NCI-H2029 (cell line): ENCODE measurements around the gene TLCD3B.

Experiments used
- DNase-seq: peaks from one replicate; lab custom pipeline; 2025; lab: John Stamatoyannopoulos, UW

The TLCD3B gene

GRCh38 chr16:30004811-30005242 lies 26.2 kb downstream of the TLCD3B start:
- peak; percentile 83 for DNase-seq

- peak; percentile 83 for DNase-seq
Observed at GRCh38 chr16:30004424-30004776, 26.7 kb downstream of the TLCD3B start.

- no peak for DNase-seq
Observed at GRCh38 chr16:30003670-30004423, 27.2 kb downstream of the TLCD3B start.

- no peak for DNase-seq
Observed at GRCh38 chr16:30002614-30003346, 28.3 kb downstream of the TLCD3B start.

- DNase-seq, result no peak
Observed at GRCh38 chr16:30000735-30001631, 30.1 kb downstream of the TLCD3B start.

GRCh38 chr16:29999605-30000004 lies 31.5 kb downstream of the TLCD3B start:
- DNase-seq, result no peak

GRCh38 chr16:29996766-29997250 lies 34.3 kb downstream of the TLCD3B start:
- DNase-seq, result no peak

- peak; percentile 93 for DNase-seq
Observed at GRCh38 chr16:29995911-29996765, 34.9 kb downstream of the TLCD3B start, which contains the start of gene INO80E. TSS of gene INO80E (plus strand) at chr16:29996241. CDS start at chr16:29996311, 70 bp downstream.

- DNase-seq, result peak; percentile 82
Observed at GRCh38 chr16:29995324-29995910, 35.7 kb downstream of the TLCD3B start, which contains the start of gene HIRIP3. TSS of gene HIRIP3 (minus strand) at chr16:29995617. CDS start at chr16:29995605, 12 bp downstream.

- DNase-seq, result no peak
Observed at GRCh38 chr16:29994600-29995323, 36.3 kb downstream of the TLCD3B start.

- no peak for DNase-seq
Observed at GRCh38 chr16:29993903-29994599, 37.0 kb downstream of the TLCD3B start.

- no peak for DNase-seq
Observed at GRCh38 chr16:29993191-29993902, 37.7 kb downstream of the TLCD3B start.

GRCh38 chr16:29992344-29992967 lies 38.6 kb downstream of the TLCD3B start:
- no peak for DNase-seq

GRCh38 chr16:29991571-29991904 lies 39.5 kb downstream of the TLCD3B start:
- no peak for DNase-seq

- DNase-seq, result no peak
Observed at GRCh38 chr16:29990883-29991570, 40.0 kb downstream of the TLCD3B start.

- DNase-seq, result no peak
Observed at GRCh38 chr16:29990034-29990433, 41.0 kb downstream of the TLCD3B start.

GRCh38 chr16:29989111-29989858 lies 41.8 kb downstream of the TLCD3B start:
- no peak for DNase-seq
